SK-N-SH (cell line): Measurements from ENCODE around the gene AMN1. TPM values are rescaled to one million over a fixed set of nuclear protein-coding genes. Genes with fewer than 3 reads are reported as not detected.
A peak's percentile ranks its signal among the peaks of the same experiment; 100 is the strongest.

Experiments
- CTCF ChIA-PET: fragments of 300-600, 350-600 bp; formaldehyde crosslinking; extraction: SDS; loops from one replicate; lab custom pipeline; 2021; lab: Yijun Ruan, JAX
- POLR2A ChIA-PET: fragments of 350-600 bp; sonication (Branson Sonifier 250); formaldehyde crosslinking; extraction: SDS; loops from one replicate; lab custom pipeline; 2020; ENCODE audit warnings: antibody characterized with exemption, inconsistent platforms; lab: Yijun Ruan, JAX
- DNase-seq: peaks from one replicate; pipeline ENCODE4 v3.0.0; 2012
- H2AFZ ChIP-seq: fragments of 200-600 bp; sonication (generic); 2 replicates; pipeline ENCODE4 v1.8.1; 2016; ENCODE audit warnings: antibody characterized with exemption, mild to moderate bottlenecking, low read depth
- H3F3A ChIP-seq: fragments of 200-600 bp; sonication (generic); replicated peaks from 2 replicates; pipeline ENCODE3; 2016; ENCODE audit warnings: antibody characterized with exemption, mild to moderate bottlenecking; ENCODE audit not compliant: insufficient read depth
- H3K27ac ChIP-seq, 2 experiments: fragments of 200-500 bp in 1 of 2; fragments of 200-600 bp in 1 of 2; sonication (Bioruptor generic) in 1 of 2; sonication (generic), shearing (Covaris generic) in 1 of 2; 2 replicates each; pipeline versions ENCODE4 v1.5.1 to v1.6.1; 2014 to 2016; ENCODE audit warnings: low read depth in 2 of 2, inconsistent platforms in 1 of 2, low read length in 1 of 2, mild to moderate bottlenecking in 1 of 2, mixed read lengths in 1 of 2
- H3K27me3 ChIP-seq: fragments of 200-600 bp; sonication (generic), shearing (Covaris generic); 2 replicates; pipeline ENCODE4 v1.6.1; 2016; ENCODE audit warnings: mixed run types; ENCODE audit not compliant: insufficient read depth
- H3K36me3 ChIP-seq, 2 experiments: fragments of 200-500 bp in 1 of 2; fragments of 200-600 bp in 1 of 2; sonication (Bioruptor generic) in 1 of 2; sonication (generic) in 1 of 2; replicated peaks in 1 of 2; 2 replicates each; pipeline versions ENCODE3 to v1.5.1; 2014 to 2016; ENCODE audit warnings: low read length in 1 of 2, mild to moderate bottlenecking in 1 of 2; ENCODE audit not compliant: insufficient read depth in 2 of 2, control insufficient read depth in 1 of 2
- H3K4me1 ChIP-seq, 2 experiments: fragments of 200-500 bp in 1 of 2; fragments of 200-600 bp in 1 of 2; sonication (Bioruptor generic) in 1 of 2; sonication (generic), shearing (Covaris generic) in 1 of 2; 2 replicates each; pipeline versions ENCODE4 v1.5.1 to v1.6.1; 2014 to 2016; ENCODE audit warnings: low read depth in 1 of 2, low read length in 1 of 2, mixed run types in 1 of 2; ENCODE audit not compliant: insufficient read depth in 2 of 2, control insufficient read depth in 1 of 2
- H3K4me2 ChIP-seq: fragments of 200-600 bp; sonication (generic), shearing (Covaris generic); 2 replicates; pipeline ENCODE4 v1.6.1; 2017; ENCODE audit warnings: mixed run types
- H3K4me3 ChIP-seq, 2 experiments: fragments of 200-500 bp in 1 of 2; fragments of 200-600 bp in 1 of 2; sonication (Bioruptor generic) in 1 of 2; sonication (generic), shearing (Covaris generic) in 1 of 2; 2 replicates each; pipeline versions ENCODE4 v1.5.1 to v1.8.1; 2014 to 2016; ENCODE audit warnings: low read depth in 2 of 2, inconsistent platforms in 1 of 2, low read length in 1 of 2, mild to moderate bottlenecking in 1 of 2, mixed read lengths in 1 of 2, moderate library complexity in 1 of 2
- H3K79me2 ChIP-seq: fragments of 200-600 bp; sonication (generic); 2 replicates; pipeline ENCODE4 v1.8.1; 2017; ENCODE audit warnings: mild to moderate bottlenecking; ENCODE audit not compliant: insufficient read depth
- H3K9ac ChIP-seq: fragments of 200-600 bp; sonication (generic); 2 replicates; pipeline ENCODE4 v1.6.1; 2017; ENCODE audit warnings: mixed run types
- H3K9me2 ChIP-seq: fragments of 200-600 bp; sonication (generic); 2 replicates; pipeline ENCODE4 v1.6.1; 2017; ENCODE audit warnings: mixed run types
- H3K9me3 ChIP-seq: fragments of 200-600 bp; sonication (generic); 2 replicates; pipeline ENCODE4 v1.6.1; 2017; ENCODE audit warnings: mixed run types, mild to moderate bottlenecking, moderate library complexity
- H4K20me1 ChIP-seq: fragments of 200-600 bp; sonication (generic); 2 replicates; pipeline ENCODE4 v1.6.1; 2017; ENCODE audit warnings: mild to moderate bottlenecking, mixed run types; ENCODE audit not compliant: insufficient read depth
- ELF1 ChIP-seq: IDR thresholded peaks from 2 replicates; pipeline ENCODE4 v1.4.0; 2012
- FOXM1 ChIP-seq: IDR thresholded peaks from 2 replicates; pipeline ENCODE4 v1.4.0; 2012; ENCODE audit warnings: low read depth, mild to moderate bottlenecking
- GABPA ChIP-seq: IDR thresholded peaks from 2 replicates; pipeline ENCODE4 v1.4.0; 2012; ENCODE audit warnings: low read depth, mild to moderate bottlenecking
- JUND ChIP-seq: IDR thresholded peaks from 2 replicates; pipeline ENCODE4 v1.4.0; 2012
- SMC3 ChIP-seq: IDR thresholded peaks from 2 replicates; pipeline ENCODE4 v1.6.1; 2012; ENCODE audit warnings: low read depth, low read length, improper control_type of control experiment
- TAF1 ChIP-seq: IDR thresholded peaks from 2 replicates; pipeline ENCODE4 v1.6.1; 2012; ENCODE audit warnings: low read depth, mild to moderate bottlenecking, low read length, moderate library complexity, borderline replicate concordance
- WGBS: methylation state at CpG from one replicate; pipeline ENCODE4 v1.1.6; 2017; ENCODE audit warnings: low lambda C conversion rate; 5-methylcytosine and 5-hydroxymethylcytosine counted together
- polyA plus RNA-seq, 3 experiments: library from polyadenylated mRNA; depleted of rRNA; stranded (reverse); fragments of >200 nt; gene quantifications; 2 replicates each; pipeline ENCODE4 v1.2.3, GENCODE V29; 2012
- TF ChIP-seq, protein P1 (sequence below): IDR thresholded peaks from 2 replicates; pipeline ENCODE4 v1.6.1; 2012; ENCODE audit warnings: mild to moderate bottlenecking, low read depth, low read length, moderate library complexity
- TF ChIP-seq, protein P2 (sequence below): IDR thresholded peaks from 2 replicates; pipeline ENCODE4 v1.4.0; 2012; ENCODE audit warnings: low read depth, borderline replicate concordance
- TF ChIP-seq, protein P3 (sequence below): fragments of 200-600 bp; sonication (generic); IDR thresholded peaks from 2 replicates; pipeline ENCODE4 v1.6.1; 2017; ENCODE audit warnings: antibody characterized with exemption, mild to moderate bottlenecking, moderate library complexity

Gene AMN1
- polyA plus RNA-seq, 1 of the 3 experiments (the other 2 are of a cell fraction) = 8.6 TPM

DNA sequence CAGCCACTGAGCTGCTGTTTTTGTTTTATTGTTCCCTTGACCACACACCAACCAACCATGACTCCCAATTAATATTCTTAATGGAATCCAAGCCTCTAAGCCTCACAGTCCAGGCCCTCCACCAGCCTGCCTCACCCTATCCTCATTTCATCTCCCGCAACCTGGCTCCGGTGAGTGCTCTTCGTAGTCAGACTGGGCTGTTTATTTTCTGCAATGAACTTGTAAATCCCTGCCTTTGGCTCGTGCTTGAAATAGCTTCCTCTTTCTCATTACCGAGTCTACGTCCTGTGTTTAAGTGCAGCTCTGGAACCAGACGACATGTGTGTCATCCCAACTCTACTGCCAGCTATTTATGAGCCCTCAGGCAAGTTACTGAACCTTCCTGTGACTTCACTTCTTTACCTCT lies 81.7 kb downstream of the AMN1 start:
- H3K79me2 ChIP-seq = peaks cover 85% of the 10 kb centered on the region
- DNase-seq = peak; percentile 17
- no peak overlapping the region for H3K4me3 ChIP-seq
- CTCF ChIA-PET = interaction anchor here (0.7 to 3.6 kb wide), 4 partner anchors 11 to 244 kb away, joined by 3 to 20 read pairs (median 4); partner anchors contain the start of gene AMN1
- H3F3A ChIP-seq = peaks cover 3% of the 10 kb centered on the region
- no peaks in the 10 kb centered on the region for H3K27me3 ChIP-seq
- peaks cover 0 to 8% of the 10 kb centered on the region in 2 experiments for H3K36me3 ChIP-seq
- peak overlapping the region in 1 of 2 experiments; percentile 68; a peak in 2 of 4 replicates for H3K27ac ChIP-seq
- WGBS = 66% methylated on average over 7 of the region's 7 CpGs
- no peak overlapping the region for H2AFZ ChIP-seq
- POLR2A ChIA-PET = interaction anchor here (0.6 kb wide), 2 partner anchors 50 to 269 kb away, joined by 3 read pairs; no protein-coding TSS in a partner anchor
- no peaks in the 10 kb centered on the region for H3K9me2 ChIP-seq
- H3K4me2 ChIP-seq = no peak overlapping the region
- H3K9ac ChIP-seq = no peak overlapping the region
- H4K20me1 ChIP-seq = no peaks in the 10 kb centered on the region
- H3K9me3 ChIP-seq = no peaks in the 10 kb centered on the region
- peaks cover 0 to 15% of the 10 kb centered on the region in 2 experiments; a peak in 2 of 4 replicates for H3K4me1 ChIP-seq
- TF ChIP-seq ELF1 (no peak), SMC3 (no peak), FOXM1 (no peak)
- TF ChIP-seq, protein P1, sequence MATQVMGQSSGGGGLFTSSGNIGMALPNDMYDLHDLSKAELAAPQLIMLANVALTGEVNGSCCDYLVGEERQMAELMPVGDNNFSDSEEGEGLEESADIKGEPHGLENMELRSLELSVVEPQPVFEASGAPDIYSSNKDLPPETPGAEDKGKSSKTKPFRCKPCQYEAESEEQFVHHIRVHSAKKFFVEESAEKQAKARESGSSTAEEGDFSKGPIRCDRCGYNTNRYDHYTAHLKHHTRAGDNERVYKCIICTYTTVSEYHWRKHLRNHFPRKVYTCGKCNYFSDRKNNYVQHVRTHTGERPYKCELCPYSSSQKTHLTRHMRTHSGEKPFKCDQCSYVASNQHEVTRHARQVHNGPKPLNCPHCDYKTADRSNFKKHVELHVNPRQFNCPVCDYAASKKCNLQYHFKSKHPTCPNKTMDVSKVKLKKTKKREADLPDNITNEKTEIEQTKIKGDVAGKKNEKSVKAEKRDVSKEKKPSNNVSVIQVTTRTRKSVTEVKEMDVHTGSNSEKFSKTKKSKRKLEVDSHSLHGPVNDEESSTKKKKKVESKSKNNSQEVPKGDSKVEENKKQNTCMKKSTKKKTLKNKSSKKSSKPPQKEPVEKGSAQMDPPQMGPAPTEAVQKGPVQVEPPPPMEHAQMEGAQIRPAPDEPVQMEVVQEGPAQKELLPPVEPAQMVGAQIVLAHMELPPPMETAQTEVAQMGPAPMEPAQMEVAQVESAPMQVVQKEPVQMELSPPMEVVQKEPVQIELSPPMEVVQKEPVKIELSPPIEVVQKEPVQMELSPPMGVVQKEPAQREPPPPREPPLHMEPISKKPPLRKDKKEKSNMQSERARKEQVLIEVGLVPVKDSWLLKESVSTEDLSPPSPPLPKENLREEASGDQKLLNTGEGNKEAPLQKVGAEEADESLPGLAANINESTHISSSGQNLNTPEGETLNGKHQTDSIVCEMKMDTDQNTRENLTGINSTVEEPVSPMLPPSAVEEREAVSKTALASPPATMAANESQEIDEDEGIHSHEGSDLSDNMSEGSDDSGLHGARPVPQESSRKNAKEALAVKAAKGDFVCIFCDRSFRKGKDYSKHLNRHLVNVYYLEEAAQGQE = no peak

DNA sequence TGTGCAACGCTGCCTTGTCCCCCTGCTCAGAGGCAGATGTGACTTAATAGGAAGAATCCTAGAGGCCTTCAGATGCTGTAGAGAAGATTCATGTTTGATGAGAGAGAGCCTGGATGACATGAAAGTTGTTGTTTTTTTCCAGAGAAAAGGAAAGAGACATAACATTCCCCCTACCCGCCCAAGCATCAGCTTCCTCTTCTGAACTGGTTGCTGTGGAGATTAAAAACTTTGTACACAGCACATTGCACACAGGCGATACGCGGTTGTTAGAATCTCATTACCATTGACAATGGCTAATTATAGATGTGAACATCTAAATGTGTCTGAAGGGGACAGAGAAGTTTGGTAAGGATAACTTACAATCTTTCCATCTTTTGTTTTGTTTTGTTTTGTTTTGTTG lies 82.9 kb downstream of the AMN1 start:
- POLR2A ChIA-PET = no interaction called here
- Histone ChIP-seq H2AFZ (no peak overlapping the region), H3K79me2 (peaks cover 76% of the 10 kb centered on the region), H3K9ac (no peak overlapping the region), H4K20me1 (no peaks in the 10 kb centered on the region), H3K36me3 (peaks cover 1 to 13% of the 10 kb centered on the region in 2 experiments), H3K4me3 (no peak overlapping the region), H3F3A (peaks cover 5% of the 10 kb centered on the region), H3K27ac (no peak overlapping the region; a peak in 1 of 4 replicates), H3K9me3 (no peaks in the 10 kb centered on the region), H3K9me2 (no peaks in the 10 kb centered on the region), H3K4me2 (no peak overlapping the region), H3K27me3 (no peaks in the 10 kb centered on the region), H3K4me1 (peaks cover 0 to 15% of the 10 kb centered on the region in 2 experiments; a peak in 2 of 4 replicates)
- DNase-seq = no peak
- CTCF ChIA-PET = interaction anchor here (0.5 to 3.6 kb wide), 4 partner anchors 10 to 395 kb away, joined by 3 to 20 read pairs (median 5); partner anchors contain the start of gene DENND5B
- WGBS = 91% methylated on average over 5 of the region's 5 CpGs
- TF ChIP-seq, protein P2, sequence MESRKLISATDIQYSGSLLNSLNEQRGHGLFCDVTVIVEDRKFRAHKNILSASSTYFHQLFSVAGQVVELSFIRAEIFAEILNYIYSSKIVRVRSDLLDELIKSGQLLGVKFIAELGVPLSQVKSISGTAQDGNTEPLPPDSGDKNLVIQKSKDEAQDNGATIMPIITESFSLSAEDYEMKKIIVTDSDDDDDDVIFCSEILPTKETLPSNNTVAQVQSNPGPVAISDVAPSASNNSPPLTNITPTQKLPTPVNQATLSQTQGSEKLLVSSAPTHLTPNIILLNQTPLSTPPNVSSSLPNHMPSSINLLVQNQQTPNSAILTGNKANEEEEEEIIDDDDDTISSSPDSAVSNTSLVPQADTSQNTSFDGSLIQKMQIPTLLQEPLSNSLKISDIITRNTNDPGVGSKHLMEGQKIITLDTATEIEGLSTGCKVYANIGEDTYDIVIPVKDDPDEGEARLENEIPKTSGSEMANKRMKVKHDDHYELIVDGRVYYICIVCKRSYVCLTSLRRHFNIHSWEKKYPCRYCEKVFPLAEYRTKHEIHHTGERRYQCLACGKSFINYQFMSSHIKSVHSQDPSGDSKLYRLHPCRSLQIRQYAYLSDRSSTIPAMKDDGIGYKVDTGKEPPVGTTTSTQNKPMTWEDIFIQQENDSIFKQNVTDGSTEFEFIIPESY = no peak
- TF ChIP-seq, protein P3, sequence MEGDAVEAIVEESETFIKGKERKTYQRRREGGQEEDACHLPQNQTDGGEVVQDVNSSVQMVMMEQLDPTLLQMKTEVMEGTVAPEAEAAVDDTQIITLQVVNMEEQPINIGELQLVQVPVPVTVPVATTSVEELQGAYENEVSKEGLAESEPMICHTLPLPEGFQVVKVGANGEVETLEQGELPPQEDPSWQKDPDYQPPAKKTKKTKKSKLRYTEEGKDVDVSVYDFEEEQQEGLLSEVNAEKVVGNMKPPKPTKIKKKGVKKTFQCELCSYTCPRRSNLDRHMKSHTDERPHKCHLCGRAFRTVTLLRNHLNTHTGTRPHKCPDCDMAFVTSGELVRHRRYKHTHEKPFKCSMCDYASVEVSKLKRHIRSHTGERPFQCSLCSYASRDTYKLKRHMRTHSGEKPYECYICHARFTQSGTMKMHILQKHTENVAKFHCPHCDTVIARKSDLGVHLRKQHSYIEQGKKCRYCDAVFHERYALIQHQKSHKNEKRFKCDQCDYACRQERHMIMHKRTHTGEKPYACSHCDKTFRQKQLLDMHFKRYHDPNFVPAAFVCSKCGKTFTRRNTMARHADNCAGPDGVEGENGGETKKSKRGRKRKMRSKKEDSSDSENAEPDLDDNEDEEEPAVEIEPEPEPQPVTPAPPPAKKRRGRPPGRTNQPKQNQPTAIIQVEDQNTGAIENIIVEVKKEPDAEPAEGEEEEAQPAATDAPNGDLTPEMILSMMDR = no peak
- TF ChIP-seq GABPA (no peak), JUND (no peak), TAF1 (no peak)
